ENCODE results near the gene PRPF18.

Gene PRPF18

DNA sequence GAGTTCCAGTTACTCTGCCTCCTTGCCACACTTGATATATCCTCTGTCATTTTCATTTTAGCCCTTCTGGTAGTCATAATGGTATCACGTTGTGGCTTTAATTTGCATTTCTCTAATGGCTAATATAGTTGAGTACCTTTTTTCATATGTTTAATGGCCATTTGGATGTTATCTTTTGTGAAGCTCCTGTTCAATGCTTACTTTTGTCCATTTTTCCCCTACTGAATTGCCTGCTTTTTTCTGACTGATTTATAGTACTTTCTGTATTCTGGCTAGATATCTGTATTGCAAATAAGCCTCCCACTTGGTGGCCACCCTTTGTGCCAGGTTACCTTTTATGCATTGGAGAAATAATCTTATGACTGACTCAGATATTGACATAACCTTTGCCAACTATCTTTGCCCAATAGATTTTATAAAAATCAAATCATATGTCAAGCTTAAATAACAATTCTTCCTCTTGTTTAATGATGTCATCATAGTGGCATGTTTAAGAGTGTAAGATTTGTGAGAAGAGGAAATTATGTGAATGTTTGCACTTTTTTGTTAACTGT lies 50.6 kb downstream of the PRPF18 start:
- no peak overlapping the region for H2AFZ ChIP-seq (ENCODE audit: low read depth, low read length)
- H4K20me1 ChIP-seq (ENCODE audit: insufficient read depth, low read length): no peaks in the 10 kb centered on the region
- H3K79me2 ChIP-seq (ENCODE audit: low read length): no peaks in the 10 kb centered on the region
- no peak overlapping the region for H3K4me3 ChIP-seq (ENCODE audit: low read length)
- H3K27ac ChIP-seq (ENCODE audit: low read length): no peak overlapping the region
- TF ChIP-seq EZH2phosphoT487 (IDR thresholded peaks at IDR 0.05; ENCODE audit: low read depth) (no peak), CTCF (IDR thresholded peaks at IDR 0.05; ENCODE audit: low read depth, low read length) (no peak)
- peaks cover 6% of the 10 kb centered on the region for H3K36me3 ChIP-seq (replicated peaks; ENCODE audit: low read depth, low read length)
- no peak overlapping the region for H3K9ac ChIP-seq (ENCODE audit: low read length)
- no peaks in the 10 kb centered on the region for H3K9me3 ChIP-seq (ENCODE audit: insufficient read depth, low read length)
- H3K4me2 ChIP-seq (ENCODE audit: low read length): no peak overlapping the region
- peaks cover 12% of the 10 kb centered on the region for H3K4me1 ChIP-seq (ENCODE audit: low read length)
- H3K27me3 ChIP-seq (ENCODE audit: low read depth, low read length): no peaks in the 10 kb centered on the region

DNA sequence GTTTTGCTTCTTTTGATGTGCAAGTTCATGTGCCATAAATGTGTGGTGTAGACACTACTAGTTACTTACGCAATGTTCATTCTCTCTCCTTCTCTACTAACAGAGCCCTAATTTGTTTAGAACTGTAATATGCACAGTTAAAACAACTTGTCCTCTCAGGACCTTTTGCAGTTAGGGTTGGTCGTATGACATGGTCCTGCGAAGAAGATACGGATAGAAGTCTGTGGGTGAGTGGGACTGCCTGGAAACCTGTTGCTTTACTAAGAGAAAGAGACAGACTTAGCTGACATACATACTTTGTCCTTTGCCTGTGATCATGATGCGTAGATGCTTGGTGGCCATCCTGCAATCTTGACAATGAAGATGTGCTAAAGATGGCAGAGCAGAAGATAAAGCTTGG lies 51.1 kb downstream of the PRPF18 start:
- Histone ChIP-seq H3K27me3 (ENCODE audit: low read depth, low read length) (no peaks in the 10 kb centered on the region), H3K79me2 (ENCODE audit: low read length) (no peaks in the 10 kb centered on the region), H3K27ac (ENCODE audit: low read length) (no peak overlapping the region), H3K9me3 (ENCODE audit: insufficient read depth, low read length) (no peaks in the 10 kb centered on the region), H3K4me3 (ENCODE audit: low read length) (no peak overlapping the region), H3K9ac (ENCODE audit: low read length) (no peak overlapping the region), H3K36me3 (replicated peaks; ENCODE audit: low read depth, low read length) (peaks cover 11% of the 10 kb centered on the region), H3K4me2 (ENCODE audit: low read length) (no peak overlapping the region), H2AFZ (ENCODE audit: low read depth, low read length) (no peak overlapping the region), H3K4me1 (ENCODE audit: low read length) (peaks cover 7% of the 10 kb centered on the region), H4K20me1 (ENCODE audit: insufficient read depth, low read length) (no peaks in the 10 kb centered on the region)
- TF ChIP-seq EZH2phosphoT487 (IDR thresholded peaks at IDR 0.05; ENCODE audit: low read depth): no peak
- TF ChIP-seq CTCF (IDR thresholded peaks at IDR 0.05; ENCODE audit: low read depth, low read length): no peak

DNA sequence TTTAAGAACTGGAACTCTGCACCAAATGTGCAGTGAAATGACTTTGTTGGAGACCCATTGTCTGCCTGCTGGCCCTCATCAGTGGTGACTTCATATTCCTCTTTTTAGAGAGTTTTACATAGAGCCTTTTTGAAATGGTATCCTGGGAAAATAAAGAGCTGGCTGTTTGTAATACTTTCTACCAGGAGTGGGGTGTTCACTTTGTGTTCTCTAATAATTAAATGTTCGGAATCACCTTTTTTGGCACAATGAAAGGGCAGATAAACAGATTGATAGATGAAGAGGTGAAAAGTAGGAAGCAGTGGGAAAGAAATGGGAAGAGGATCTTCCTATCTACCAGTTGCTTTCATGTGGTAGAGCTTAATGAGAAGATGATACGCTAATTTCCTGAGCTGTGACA lies 55.5 kb downstream of the PRPF18 start:
- no peaks in the 10 kb centered on the region for H3K9me3 ChIP-seq (ENCODE audit: insufficient read depth, low read length)
- no peak overlapping the region for H3K4me2 ChIP-seq (ENCODE audit: low read length)
- H4K20me1 ChIP-seq (ENCODE audit: insufficient read depth, low read length): no peaks in the 10 kb centered on the region
- no peak overlapping the region for H3K9ac ChIP-seq (ENCODE audit: low read length)
- peaks cover under 1% of the 10 kb centered on the region; the same call in 1 of the 2 replicates for H3K4me1 ChIP-seq (ENCODE audit: low read length)
- H3K27ac ChIP-seq (ENCODE audit: low read length): no peak overlapping the region
- peaks cover 29% of the 10 kb centered on the region for H3K36me3 ChIP-seq (replicated peaks; ENCODE audit: low read depth, low read length)
- no peaks in the 10 kb centered on the region for H3K27me3 ChIP-seq (ENCODE audit: low read depth, low read length)
- no peak overlapping the region for H3K4me3 ChIP-seq (ENCODE audit: low read length)
- TF ChIP-seq CTCF (IDR thresholded peaks at IDR 0.05; ENCODE audit: low read depth, low read length) (no peak), EZH2phosphoT487 (IDR thresholded peaks at IDR 0.05; ENCODE audit: low read depth) (no peak)
- no peak overlapping the region for H2AFZ ChIP-seq (ENCODE audit: low read depth, low read length)
- no peaks in the 10 kb centered on the region for H3K79me2 ChIP-seq (ENCODE audit: low read length)

DNA sequence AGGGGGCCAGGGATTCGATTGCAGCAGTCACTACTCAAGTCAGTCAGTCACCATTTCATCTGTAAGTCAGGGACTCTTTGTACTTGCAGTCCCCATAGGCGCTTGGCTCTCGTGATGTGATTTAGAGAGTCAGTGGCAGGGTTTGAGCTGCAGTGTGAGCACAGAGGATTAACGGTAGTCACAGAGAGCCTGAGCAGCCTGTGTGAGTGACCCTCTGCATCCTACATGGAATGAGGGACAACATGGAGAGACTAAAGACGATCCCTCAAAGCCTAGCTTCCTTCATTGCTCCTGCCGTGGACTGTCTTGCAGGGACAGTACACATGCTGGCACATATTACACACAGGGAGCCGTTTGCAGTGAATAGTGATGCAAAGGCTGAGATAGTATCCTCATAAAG lies 56.3 kb downstream of the PRPF18 start:
- H3K27me3 ChIP-seq (ENCODE audit: low read depth, low read length): no peaks in the 10 kb centered on the region
- no peak overlapping the region for H3K9ac ChIP-seq (ENCODE audit: low read length)
- peaks cover 29% of the 10 kb centered on the region for H3K36me3 ChIP-seq (replicated peaks; ENCODE audit: low read depth, low read length)
- H3K79me2 ChIP-seq (ENCODE audit: low read length): no peaks in the 10 kb centered on the region
- H3K9me3 ChIP-seq (ENCODE audit: insufficient read depth, low read length): no peaks in the 10 kb centered on the region
- H3K27ac ChIP-seq (ENCODE audit: low read length): no peak overlapping the region
- no peak overlapping the region for H3K4me2 ChIP-seq (ENCODE audit: low read length)
- H2AFZ ChIP-seq (ENCODE audit: low read depth, low read length): no peak overlapping the region
- H3K4me3 ChIP-seq (ENCODE audit: low read length): no peak overlapping the region
- no peaks in the 10 kb centered on the region for H4K20me1 ChIP-seq (ENCODE audit: insufficient read depth, low read length)
- TF ChIP-seq CTCF (IDR thresholded peaks at IDR 0.05; ENCODE audit: low read depth, low read length) (no peak), EZH2phosphoT487 (IDR thresholded peaks at IDR 0.05; ENCODE audit: low read depth) (no peak)
- no peaks in the 10 kb centered on the region for H3K4me1 ChIP-seq (ENCODE audit: low read length)

Measured in OCI-LY3 (cell line).